HG02763 (cell line): ENCODE measurements around the gene ZNF165.
A peak's percentile ranks its signal among the peaks of the same experiment; 100 is the strongest.
"Not testable (repeated sequence)": the region's sequence is repeated elsewhere in the genome, so short reads cannot be mapped to it uniquely, and the experiment has no call there.

ENCODE experiments used
- ATAC-seq: cut with Tn5 transposase; IDR thresholded peaks from one replicate; pipeline ENCODE4 v1.9.1; 2021; ENCODE audit warnings: mild to moderate bottlenecking, moderate library complexity; ENCODE audit not compliant: unreplicated experiment

ZNF165 gene

GRCh38 chr6:28080381-28080630 is at the start of gene ZNF165:
Gene ZNF165 (plus strand): TSS chr6:28080568. CDS start chr6:28085481, 4,913 bp downstream.
- not testable (repeated sequence) for ATAC-seq

DNA sequence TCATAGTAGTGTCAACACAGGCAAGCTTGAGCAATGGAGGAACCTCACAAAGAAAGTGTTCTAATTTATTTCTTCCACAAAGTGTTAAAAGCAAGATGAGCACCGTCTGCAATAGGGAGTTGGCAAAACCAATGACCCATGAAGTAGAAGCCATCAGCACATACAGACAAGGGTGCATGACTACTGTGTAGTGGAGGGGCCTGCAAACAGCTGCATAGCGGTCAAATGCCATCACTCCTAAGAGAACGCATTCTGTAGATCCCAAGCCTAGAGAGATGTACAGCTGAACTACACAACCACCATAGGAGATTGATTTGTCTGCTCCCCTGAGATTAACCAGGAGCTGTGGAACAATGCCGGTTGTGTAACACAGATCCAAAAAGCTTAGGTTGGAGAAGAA is 26.8 kb upstream of the ZNF165 start:
- no peak for ATAC-seq

- no peak for ATAC-seq
Measured at GRCh38 chr6:28060405-28060804, 20.0 kb upstream of the ZNF165 start.

DNA sequence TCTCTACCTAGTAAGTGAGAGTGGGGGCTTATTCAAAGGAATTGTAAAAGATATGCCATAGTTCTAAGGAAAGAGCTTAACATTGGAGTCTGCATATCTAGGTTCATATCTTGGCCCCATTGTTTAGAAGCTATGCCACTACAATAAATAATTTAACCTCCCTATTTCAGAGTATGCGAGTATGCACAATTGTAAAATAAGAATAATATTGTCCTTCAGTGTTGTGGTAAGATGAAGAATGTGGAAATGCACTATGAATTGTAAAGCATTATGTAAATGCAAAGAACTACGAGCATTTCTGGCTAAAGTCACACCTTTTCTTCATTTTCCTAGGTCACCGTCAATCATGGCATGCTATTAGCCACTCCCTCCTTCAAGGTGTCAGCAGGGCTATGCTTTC is 16.1 kb upstream of the ZNF165 start:
- ATAC-seq, result no peak

- ATAC-seq, result no peak
Measured at GRCh38 chr6:28068067-28068466, 12.3 kb upstream of the ZNF165 start.

- ATAC-seq, result not testable (repeated sequence)
Measured at GRCh38 chr6:28070968-28071367, 9.4 kb upstream of the ZNF165 start.

GRCh38 chr6:28078050-28078449 is 2.3 kb upstream of the ZNF165 start:
- ATAC-seq, result no peak

DNA sequence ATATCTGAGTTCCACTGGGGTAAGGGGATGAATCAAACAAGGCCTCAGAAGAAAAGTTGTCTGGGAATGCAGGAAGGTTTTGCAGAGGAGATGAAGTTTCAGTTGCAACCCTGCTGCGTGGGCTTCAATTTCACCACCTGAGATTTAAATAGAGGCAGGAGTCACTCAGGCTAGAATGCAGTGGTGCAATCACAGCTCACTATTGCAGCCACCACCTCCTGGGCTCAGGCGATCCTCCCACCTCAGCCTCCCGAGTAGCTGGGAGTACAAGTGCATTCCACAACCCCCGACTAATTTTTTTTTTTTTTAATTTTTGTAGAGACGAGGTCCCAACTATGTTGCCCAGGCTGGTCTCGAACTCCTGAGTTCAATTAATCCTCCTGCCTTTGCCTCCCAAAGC is 1.5 kb upstream of the ZNF165 start:
- no peak for ATAC-seq

DNA sequence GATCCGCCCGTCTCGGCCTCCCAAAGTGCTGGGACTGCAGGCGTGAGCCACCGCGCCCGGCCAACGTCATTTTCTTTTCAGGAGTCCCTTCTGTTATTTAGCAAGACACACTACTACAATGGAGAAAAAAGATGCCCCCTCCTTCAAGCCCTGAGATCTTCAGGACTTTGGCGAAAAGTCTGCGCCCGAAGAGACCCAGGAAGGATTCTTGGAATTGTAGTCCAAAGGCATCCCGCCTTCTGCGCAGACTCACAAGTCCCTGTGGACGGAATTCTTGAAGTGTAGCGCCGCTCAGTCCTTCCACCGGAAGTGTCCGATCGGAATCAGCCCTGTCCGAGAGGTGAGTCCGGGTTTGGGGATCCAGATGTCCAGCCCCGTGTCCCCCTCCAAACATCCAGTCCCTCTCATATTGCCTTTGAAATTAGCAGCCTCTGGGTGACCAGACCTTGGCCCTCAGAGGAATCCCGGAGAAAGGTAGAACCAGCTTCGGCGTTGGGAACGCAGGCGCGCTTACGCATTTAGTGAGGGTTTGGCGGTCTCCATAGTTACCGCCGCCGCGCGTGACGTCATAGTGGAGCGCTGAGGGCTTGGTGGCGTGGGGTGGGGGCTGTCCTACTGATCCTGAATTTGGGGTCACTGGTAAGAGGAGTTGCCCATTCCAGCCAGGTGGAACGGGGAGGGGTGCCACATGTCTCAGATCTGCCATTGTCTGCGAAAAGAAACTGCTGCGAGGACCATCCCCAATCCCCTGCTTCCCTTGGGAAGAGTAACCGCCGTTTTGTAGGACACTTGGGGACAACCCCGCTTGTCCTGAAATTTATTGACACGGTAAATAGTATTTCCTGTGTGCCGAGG is 490 bp downstream of the ZNF165 start:
- peak; percentile 82 for ATAC-seq

DNA sequence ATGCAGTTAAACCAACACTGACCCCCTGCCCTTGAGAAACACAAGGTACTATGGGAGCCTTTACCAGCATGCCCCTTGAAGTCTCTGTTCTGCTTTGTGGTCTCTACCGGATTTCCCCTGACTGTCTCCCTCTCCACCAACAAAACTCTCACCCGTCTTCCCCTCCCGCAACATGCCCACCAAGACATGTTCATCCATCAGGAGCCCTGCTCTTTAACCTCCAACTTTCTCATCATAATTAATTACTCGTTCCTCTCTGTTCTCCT is 1.1 kb downstream of the ZNF165 start:
- ATAC-seq, result no peak

GRCh38 chr6:28082939-28083338 is 2.6 kb downstream of the ZNF165 start:
- no peak for ATAC-seq

GRCh38 chr6:28089054-28089453 is 8.7 kb downstream of the ZNF165 start:
- ATAC-seq, result no peak

DNA sequence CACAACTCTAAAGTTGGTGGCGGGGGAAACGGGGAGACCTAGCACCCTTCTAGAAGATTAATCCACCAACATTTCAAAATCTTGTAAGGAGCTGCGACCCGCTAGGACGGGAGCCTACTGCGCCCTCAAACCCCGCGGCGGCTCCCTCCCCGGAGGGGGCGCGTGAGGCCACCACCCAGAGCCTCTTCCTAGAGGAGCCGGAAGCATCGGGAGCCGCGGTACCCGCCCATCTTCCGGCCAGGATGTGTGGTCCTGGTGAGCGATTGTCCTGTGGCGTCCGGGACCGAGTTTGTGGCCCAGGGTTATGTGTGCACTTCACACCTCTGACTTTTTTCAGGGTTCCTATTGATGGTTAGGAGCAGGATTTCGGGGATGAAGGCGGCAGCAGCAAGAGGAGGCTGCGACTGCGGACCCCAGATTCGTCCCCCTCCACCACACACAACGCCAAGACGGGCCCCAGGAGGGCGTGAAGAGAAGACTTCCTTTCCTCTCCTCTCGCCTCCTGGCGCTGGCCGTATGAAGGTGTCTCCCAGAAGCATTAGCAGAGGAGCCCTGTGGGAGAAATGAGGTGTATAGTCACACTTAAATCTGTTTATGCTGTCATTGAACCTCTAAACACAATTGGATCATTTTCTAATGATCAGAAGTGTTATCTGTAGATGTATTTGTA is 10.7 kb downstream of the ZNF165 start:
- no peak for ATAC-seq

DNA sequence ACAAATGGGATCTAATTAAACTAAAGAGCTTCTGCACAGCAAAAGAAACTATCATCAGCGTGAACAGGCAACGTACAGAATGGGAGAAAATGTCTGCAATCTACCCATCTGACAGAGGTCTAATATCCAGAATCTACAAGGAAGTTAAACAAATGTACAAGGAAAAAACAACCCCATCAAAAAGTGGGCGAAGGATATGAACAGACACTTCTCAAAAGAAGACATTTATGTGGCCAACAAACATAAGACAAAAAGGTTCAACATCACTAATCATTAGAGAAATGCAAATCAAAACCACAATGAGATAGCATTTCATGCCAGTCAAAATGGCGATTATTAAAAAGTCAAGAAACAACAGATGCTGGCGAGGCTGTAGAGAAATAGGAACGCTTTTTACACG is 21.9 kb downstream of the ZNF165 start:
- not testable (repeated sequence) for ATAC-seq

DNA sequence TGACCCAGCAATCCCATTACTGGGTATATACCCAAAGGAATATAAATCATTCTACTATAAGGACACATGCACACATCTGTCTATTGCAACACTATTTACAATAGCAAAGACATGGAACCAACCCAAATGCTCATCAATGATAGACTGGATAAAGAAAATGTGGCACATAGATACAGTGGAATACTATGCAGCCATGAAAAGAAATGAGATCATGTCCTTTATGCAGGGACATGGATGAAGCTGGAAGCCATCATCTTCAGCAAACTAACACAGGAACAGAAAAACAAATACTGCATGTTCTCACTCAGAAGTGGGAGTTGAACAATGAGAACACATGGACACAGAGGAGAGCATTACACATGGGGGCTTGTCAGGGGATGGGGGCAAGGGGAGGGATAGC is 22.3 kb downstream of the ZNF165 start:
- ATAC-seq, result not testable (repeated sequence)

- ATAC-seq, result peak; percentile 97
Measured at GRCh38 chr6:28104392-28105244, 24.2 kb downstream of the ZNF165 start.

GRCh38 chr6:28105245-28105639 is 24.9 kb downstream of the ZNF165 start:
- no peak for ATAC-seq

- no peak for ATAC-seq
Measured at GRCh38 chr6:28107506-28107905, 27.1 kb downstream of the ZNF165 start.

DNA sequence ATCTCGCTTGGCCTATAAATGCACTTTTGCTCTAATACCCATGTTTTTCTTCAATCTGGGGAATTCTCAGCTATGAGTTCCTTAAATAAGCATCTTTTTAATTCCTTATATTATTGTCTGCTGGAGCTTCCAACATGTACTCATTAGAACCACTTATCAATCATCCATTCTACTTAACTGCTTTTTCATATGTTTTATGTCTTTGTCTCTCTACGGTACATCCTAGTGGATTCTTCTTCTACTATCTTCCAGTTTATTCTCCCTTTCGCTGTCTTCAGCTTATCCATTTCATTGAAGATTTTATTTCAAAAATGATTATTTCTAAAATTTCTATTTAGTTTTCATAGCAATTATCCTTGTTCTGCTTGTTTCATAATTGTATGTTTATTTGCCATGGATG is 31.6 kb downstream of the ZNF165 start:
- no peak for ATAC-seq

GRCh38 chr6:28115799-28116198 is 35.4 kb downstream of the ZNF165 start:
- no peak for ATAC-seq

- no peak for ATAC-seq
Measured at GRCh38 chr6:28117386-28118050, 37.1 kb downstream of the ZNF165 start.
